IMR-90 (cell line): Measurements from ENCODE around the gene C1orf56.
A peak's percentile ranks its signal among the peaks of the same experiment; 100 is the strongest.

Experiments
- MXI1 ChIP-seq: IDR thresholded peaks from 2 replicates; pipeline ENCODE4 v1.6.1; 2012; ENCODE audit warnings: low read depth, mild to moderate bottlenecking, low read length, moderate library complexity, borderline replicate concordance
- POLR2A ChIP-seq: IDR thresholded peaks from 2 replicates; pipeline ENCODE4 v1.6.1; 2012; ENCODE audit warnings: mild to moderate bottlenecking, low read depth, low read length
- RFX5 ChIP-seq: IDR thresholded peaks from 2 replicates; pipeline ENCODE4 v1.8.0; 2012; ENCODE audit warnings: low read depth, mild to moderate bottlenecking, low read length, moderate library complexity
- USF2 ChIP-seq: fragments of 150-350 bp; IDR thresholded peaks from 2 replicates; pipeline ENCODE4 v1.6.1; 2017; ENCODE audit warnings: mild to moderate bottlenecking, antibody characterized with exemption, low read length, low read depth
- TF ChIP-seq, protein P1 (sequence below): conservative IDR thresholded peaks from 2 replicates; pipeline ENCODE4 v1.5.1; 2012; ENCODE audit warnings: mild to moderate bottlenecking, low read depth, low read length, improper control_type of control experiment

- TF ChIP-seq, protein P1, sequence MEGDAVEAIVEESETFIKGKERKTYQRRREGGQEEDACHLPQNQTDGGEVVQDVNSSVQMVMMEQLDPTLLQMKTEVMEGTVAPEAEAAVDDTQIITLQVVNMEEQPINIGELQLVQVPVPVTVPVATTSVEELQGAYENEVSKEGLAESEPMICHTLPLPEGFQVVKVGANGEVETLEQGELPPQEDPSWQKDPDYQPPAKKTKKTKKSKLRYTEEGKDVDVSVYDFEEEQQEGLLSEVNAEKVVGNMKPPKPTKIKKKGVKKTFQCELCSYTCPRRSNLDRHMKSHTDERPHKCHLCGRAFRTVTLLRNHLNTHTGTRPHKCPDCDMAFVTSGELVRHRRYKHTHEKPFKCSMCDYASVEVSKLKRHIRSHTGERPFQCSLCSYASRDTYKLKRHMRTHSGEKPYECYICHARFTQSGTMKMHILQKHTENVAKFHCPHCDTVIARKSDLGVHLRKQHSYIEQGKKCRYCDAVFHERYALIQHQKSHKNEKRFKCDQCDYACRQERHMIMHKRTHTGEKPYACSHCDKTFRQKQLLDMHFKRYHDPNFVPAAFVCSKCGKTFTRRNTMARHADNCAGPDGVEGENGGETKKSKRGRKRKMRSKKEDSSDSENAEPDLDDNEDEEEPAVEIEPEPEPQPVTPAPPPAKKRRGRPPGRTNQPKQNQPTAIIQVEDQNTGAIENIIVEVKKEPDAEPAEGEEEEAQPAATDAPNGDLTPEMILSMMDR, result no peak
- TF ChIP-seq USF2 (no peak), RFX5 (no peak), MXI1 (no peak), POLR2A (peak; percentile 18)
Measured at GRCh38 chr1:151050051-151050688, 2.6 kb downstream of the C1orf56 start.
